Kidney (tissue), 14 donors: ENCODE measurements around the gene SPTBN1. TPM values are rescaled to one million over a fixed set of nuclear protein-coding genes. Genes with fewer than 3 reads are reported as not detected.

ENCODE experiments used
- DNase-seq, 5 donors: peaks; one replicate each; pipeline ENCODE4 v3.0.0-alpha.2; 2013 to 2020
- FAIRE-seq: peaks from 2 replicates; lab custom pipeline; 2012; peaks lifted over from hg19 to GRCh38; lab: Jason Lieb, UNC
- H3K27ac ChIP-seq, 2 donors: one replicate each; pipeline ENCODE4 v1.7.0; 2013; ENCODE audit warnings: low read depth in 2 of 2, low read length in 2 of 2, inconsistent platforms in 1 of 2
- H3K27me3 ChIP-seq: one replicate; pipeline ENCODE4 v1.7.1; 2013; ENCODE audit warnings: low read length, inconsistent platforms; ENCODE audit not compliant: control insufficient read depth, insufficient read depth
- H3K36me3 ChIP-seq, 3 donors: one replicate each; pipeline versions ENCODE4 v1.7.0 to v1.7.1; 2013; ENCODE audit warnings: low read length in 3 of 3, control low read depth in 1 of 3, inconsistent platforms in 1 of 3; ENCODE audit not compliant: insufficient read depth in 3 of 3, control insufficient read depth in 2 of 3
- H3K4me1 ChIP-seq, 3 donors: one replicate each; pipeline versions ENCODE4 v1.7.0 to v1.7.1; 2013; ENCODE audit warnings: low read length in 3 of 3, inconsistent platforms in 1 of 3, low read depth in 1 of 3; ENCODE audit not compliant: control insufficient read depth in 2 of 3, insufficient read depth in 2 of 3
- H3K4me3 ChIP-seq, 3 donors: one replicate each; pipeline versions ENCODE4 v1.7.0 to v1.8.1; 2013; ENCODE audit warnings: low read length in 3 of 3, control low read depth in 1 of 3, inconsistent platforms in 1 of 3
- H3K9ac ChIP-seq, 3 donors: one replicate each; pipeline versions ENCODE4 v1.7.0 to v1.7.1; 2013; ENCODE audit warnings: low read length in 3 of 3, control low read depth in 1 of 3, inconsistent platforms in 1 of 3
- H3K9me3 ChIP-seq, 3 donors: one replicate each; pipeline versions ENCODE4 v1.7.0 to v1.7.1; 2013; ENCODE audit warnings: low read length in 3 of 3, control low read depth in 1 of 3, inconsistent platforms in 1 of 3; ENCODE audit not compliant: control insufficient read depth in 2 of 3, insufficient read depth in 1 of 3
- CTCF ChIP-seq: IDR thresholded peaks from 3 replicates; pipeline ENCODE4 v1.5.1; 2012; ENCODE audit warnings: mild to moderate bottlenecking, moderate library complexity, borderline replicate concordance; ENCODE audit not compliant: insufficient read depth; ENCODE audit errors: extremely low read depth
- intact Hi-C: fragments of 100-400 bp; cut with DNase I; formaldehyde crosslinking; loops from one replicate; pipeline ENCODE4 v1.11.1; 2022
- polyA plus RNA-seq: library from polyadenylated mRNA; stranded (reverse); fragments of 350-450 nt; fragmentation: Illumina TruSeq; extraction: RNeasy Lipid Tissue Mini Kit (QIAGEN cat#74804); gene quantifications from one replicate; pipeline ENCODE4 v1.2.3, GENCODE V29; 2014; ENCODE audit warnings: low read depth, low replicate concordance; ENCODE audit not compliant: insufficient read depth
- total RNA-seq: library from RNA; stranded (reverse); fragmentation: NEBNext Ultra II Directional; extraction: Animal tissue kit (Norgen Biotek cat#: 25700); gene quantifications from one replicate; pipeline ENCODE4 v1.2.1, GENCODE V29; 2021
- donor health status: control.
- donor health status: control.
- donor health status: control.
- donor health status: control.
- donor health status: control.
- donor health status: DM: yes; HTN: yes; CAD: no.
- donor health status: Normal renal cell carcinoma (clear cell type).

The SPTBN1 gene
- total and polyA plus RNA-seq, 2 donors from 2014 or later: 93.2 to 313 TPM

- FAIRE-seq: no peak
- no peaks in the 10 kb centered on the region for H3K36me3 ChIP-seq
- no peak overlapping the region for H3K27ac ChIP-seq
- H3K9me3 ChIP-seq: no peaks in the 10 kb centered on the region
- peaks cover 0 to 12% (median 6%) of the 10 kb centered on the region in 3 donors for H3K4me1 ChIP-seq
- H3K27me3 ChIP-seq: no peaks in the 10 kb centered on the region
- no peak for DNase-seq
- intact Hi-C loops: no loop called here
- no peak for TF ChIP-seq CTCF
- no peak overlapping the region for H3K4me3 ChIP-seq
- H3K9ac ChIP-seq: no peak overlapping the region
Observed at GRCh38 chr2:54468673-54469072, 12.5 kb downstream of the SPTBN1 start.

- Histone ChIP-seq H3K27ac (peak overlapping the region in 1 of 2 donors; percentile 1), H3K27me3 (no peaks in the 10 kb centered on the region), H3K4me1 (peaks cover 0 to 15% (median 6%) of the 10 kb centered on the region in 3 donors), H3K36me3 (no peaks in the 10 kb centered on the region), H3K9me3 (no peaks in the 10 kb centered on the region), H3K9ac (no peak overlapping the region), H3K4me3 (no peak overlapping the region)
- intact Hi-C loops: no loop called here
- FAIRE-seq (no peak), DNase-seq (no peak)
- TF ChIP-seq CTCF: no peak
Observed at GRCh38 chr2:54469484-54470053, 13.4 kb downstream of the SPTBN1 start.

GRCh38 chr2:54470266-54470938 lies 14.3 kb downstream of the SPTBN1 start:
- DNase-seq: no peak
- intact Hi-C loops: no loop called here
- Histone ChIP-seq H3K4me1 (peaks cover 0 to 15% (median 8%) of the 10 kb centered on the region in 3 donors), H3K36me3 (no peaks in the 10 kb centered on the region), H3K27me3 (no peaks in the 10 kb centered on the region), H3K27ac (no peak overlapping the region), H3K9ac (no peak overlapping the region), H3K9me3 (no peaks in the 10 kb centered on the region), H3K4me3 (no peak overlapping the region)
- no peak for FAIRE-seq
- no peak for TF ChIP-seq CTCF
